ENCODE results near the gene TRAK1. TPM values are rescaled to one million over a fixed set of nuclear protein-coding genes. Genes with fewer than 3 reads are reported as not detected.
A peak's percentile ranks its signal among the peaks of the same experiment; 100 is the strongest.

The TRAK1 gene
- total and polyA plus RNA-seq, 10 of the 15 experiments (the other 5 are each of a cell fraction or from before 2014, with no cell fraction given), result 6.6 to 46.2 (median 23.7) TPM

DNA sequence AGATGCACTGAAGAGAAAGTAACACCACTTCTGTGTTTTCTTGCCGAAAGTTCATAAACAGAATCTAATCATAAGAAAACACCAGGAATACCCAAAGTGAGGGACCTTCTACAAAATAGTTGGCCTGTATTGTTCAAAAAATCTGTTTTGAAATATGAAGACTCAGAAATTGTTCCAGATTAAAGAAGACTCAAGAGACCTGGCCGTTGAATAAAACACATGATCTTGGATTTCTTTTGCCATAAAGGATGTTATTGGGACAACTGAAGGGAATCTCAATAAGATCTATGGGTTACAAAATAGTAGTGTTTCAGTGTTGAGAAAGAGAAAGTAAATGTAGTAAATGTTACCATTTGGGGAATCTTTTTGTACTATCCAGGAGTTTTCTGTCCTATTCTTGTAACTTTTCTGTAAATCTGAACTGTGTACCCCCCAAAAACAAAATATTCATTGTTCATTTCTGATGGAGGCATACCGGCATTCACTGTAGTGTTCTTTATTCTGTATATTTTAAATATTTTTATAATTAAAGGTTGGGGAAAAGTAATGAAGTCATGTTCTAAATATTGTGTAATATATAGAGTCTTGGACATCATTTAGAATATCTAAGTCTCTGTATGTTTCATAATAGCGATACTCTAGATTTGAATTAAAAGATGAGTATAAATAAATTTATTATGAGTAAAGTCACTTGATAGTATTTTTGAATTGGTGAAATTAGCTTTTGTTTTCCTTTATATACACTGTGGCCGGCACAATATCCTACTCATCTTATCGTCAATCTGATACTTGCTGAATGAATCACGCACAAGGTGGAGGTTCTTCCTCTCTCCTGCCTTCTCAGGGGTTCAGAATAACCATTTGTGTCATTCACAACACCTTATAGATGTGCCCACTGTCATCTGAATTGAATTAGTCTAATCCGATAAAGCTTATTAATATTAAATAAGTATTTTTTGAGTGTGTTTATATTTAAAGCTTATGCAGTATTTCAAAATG lies 66.7 kb downstream of the TRAK1 start:
- no peak for TF ChIP-seq NBN (IDR thresholded peaks at IDR 0.05)
- TF ChIP-seq, protein P1, sequence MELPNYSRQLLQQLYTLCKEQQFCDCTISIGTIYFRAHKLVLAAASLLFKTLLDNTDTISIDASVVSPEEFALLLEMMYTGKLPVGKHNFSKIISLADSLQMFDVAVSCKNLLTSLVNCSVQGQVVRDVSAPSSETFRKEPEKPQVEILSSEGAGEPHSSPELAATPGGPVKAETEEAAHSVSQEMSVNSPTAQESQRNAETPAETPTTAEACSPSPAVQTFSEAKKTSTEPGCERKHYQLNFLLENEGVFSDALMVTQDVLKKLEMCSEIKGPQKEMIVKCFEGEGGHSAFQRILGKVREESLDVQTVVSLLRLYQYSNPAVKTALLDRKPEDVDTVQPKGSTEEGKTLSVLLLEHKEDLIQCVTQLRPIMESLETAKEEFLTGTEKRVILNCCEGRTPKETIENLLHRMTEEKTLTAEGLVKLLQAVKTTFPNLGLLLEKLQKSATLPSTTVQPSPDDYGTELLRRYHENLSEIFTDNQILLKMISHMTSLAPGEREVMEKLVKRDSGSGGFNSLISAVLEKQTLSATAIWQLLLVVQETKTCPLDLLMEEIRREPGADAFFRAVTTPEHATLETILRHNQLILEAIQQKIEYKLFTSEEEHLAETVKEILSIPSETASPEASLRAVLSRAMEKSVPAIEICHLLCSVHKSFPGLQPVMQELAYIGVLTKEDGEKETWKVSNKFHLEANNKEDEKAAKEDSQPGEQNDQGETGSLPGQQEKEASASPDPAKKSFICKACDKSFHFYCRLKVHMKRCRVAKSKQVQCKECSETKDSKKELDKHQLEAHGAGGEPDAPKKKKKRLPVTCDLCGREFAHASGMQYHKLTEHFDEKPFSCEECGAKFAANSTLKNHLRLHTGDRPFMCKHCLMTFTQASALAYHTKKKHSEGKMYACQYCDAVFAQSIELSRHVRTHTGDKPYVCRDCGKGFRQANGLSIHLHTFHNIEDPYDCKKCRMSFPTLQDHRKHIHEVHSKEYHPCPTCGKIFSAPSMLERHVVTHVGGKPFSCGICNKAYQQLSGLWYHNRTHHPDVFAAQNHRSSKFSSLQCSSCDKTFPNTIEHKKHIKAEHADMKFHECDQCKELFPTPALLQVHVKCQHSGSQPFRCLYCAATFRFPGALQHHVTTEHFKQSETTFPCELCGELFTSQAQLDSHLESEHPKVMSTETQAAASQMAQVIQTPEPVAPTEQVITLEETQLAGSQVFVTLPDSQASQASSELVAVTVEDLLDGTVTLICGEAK (IDR thresholded peaks at IDR 0.05; ENCODE audit: borderline replicate concordance), result no peak
- TF ChIP-seq CREM (IDR thresholded peaks at IDR 0.05; ENCODE audit: low read depth), result peak; percentile 52; the same call in 1 of the 2 replicates
- peak; percentile 16; the same call in 1 of the 2 replicates for TF ChIP-seq IRF4 (IDR thresholded peaks at IDR 0.05; ENCODE audit: low read depth, low read length)
- no peak for TF ChIP-seq RAD21 (IDR thresholded peaks at IDR 0.05; ENCODE audit: insufficient read depth, low read depth, low read length)
- peak; percentile 91 for TF ChIP-seq JUNB (IDR thresholded peaks at IDR 0.05)
- no peak for TF ChIP-seq TCF12 (IDR thresholded peaks at IDR 0.05; ENCODE audit: low read depth, low read length)
- peak; percentile 28; the same call in 1 of the 2 replicates for TF ChIP-seq NFIC (IDR thresholded peaks at IDR 0.05; ENCODE audit: low read depth, low read length)
- DNase-seq (ENCODE audit: low read depth, low spot score), result no peak
- Histone ChIP-seq H3K36me3 (ENCODE audit: control insufficient read depth in 2 of 2, insufficient read depth in 2 of 2, low read length in 1 of 2) (no peaks in the 10 kb centered on the region), H3K9ac (ENCODE audit: control insufficient read depth, insufficient read depth, low read length) (no peak overlapping the region), H3K79me2 (ENCODE audit: control insufficient read depth, insufficient read depth, low read length) (peaks cover 27% of the 10 kb centered on the region), H3K27ac (ENCODE audit: control insufficient read depth, insufficient read depth) (peak overlapping the region; percentile 15; the same call in 1 of the 2 replicates), H3K4me1 (ENCODE audit: control insufficient read depth, insufficient read depth, low read length) (peaks cover 16% of the 10 kb centered on the region), H3K4me3 (peak overlapping the region; percentile 45; the same call in 1 of the 2 replicates), H3K4me2 (ENCODE audit: control insufficient read depth, insufficient read depth) (peak overlapping the region; percentile 21; the same call in 1 of the 2 replicates), H2AFZ (ENCODE audit: control insufficient read depth, low read depth, low read length) (no peak overlapping the region), H3K27me3 (replicated peaks in 1 of 2; ENCODE audit: control insufficient read depth in 2 of 2, insufficient read depth in 2 of 2, low read length in 1 of 2) (no peaks in the 10 kb centered on the region), H3K9me3 (replicated peaks; ENCODE audit: control insufficient read depth, insufficient read depth, low read length) (no peaks in the 10 kb centered on the region), H4K20me1 (ENCODE audit: control insufficient read depth, insufficient read depth) (no peaks in the 10 kb centered on the region)
- no TSS peak for BruUV-seq (replicated peaks)
- CTCF ChIA-PET, result interaction anchor here (2.3 kb wide), 1 partner anchor 33 kb away, joined by 11 read pairs; no protein-coding TSS in a partner anchor
- in situ Hi-C loops (cut with MboI) (no loop called here), intact Hi-C loops (cut with micrococcal nuclease; ENCODE audit: unreplicated experiment) (no loop called here)
- FAIRE-seq, result no peak
- peak; percentile 80 for ATAC-seq
- RAD21 ChIA-PET (ENCODE audit: unreplicated experiment), result interaction anchor here (0.7 kb wide), 1 partner anchor 33 kb away, joined by 3 read pairs; no protein-coding TSS in a partner anchor
- SMC1A ChIA-PET (ENCODE audit: uncharacterized antibody, unreplicated experiment), result interaction anchor here (0.6 to 0.8 kb wide), 3 partner anchors 10 to 35 kb away, joined by 3 read pairs; no protein-coding TSS in a partner anchor
- POLR2A ChIA-PET, result interaction anchor here (0.7 to 1.3 kb wide), 2 partner anchors 19 to 198 kb away, joined by 3 read pairs; no protein-coding TSS in a partner anchor
- WGBS (ENCODE audit: insufficient coverage, insufficient replicate concordance, low lambda C conversion rate, missing lambda C conversion rate), result 34% methylated on average over 8 of the region's 8 CpGs

All from GM12878 (cell line).